Lower leg skin (tissue), 4 donors: ENCODE results near the gene CLSTN2. TPM values are rescaled to one million over a fixed set of nuclear protein-coding genes. Genes with fewer than 3 reads are reported as not detected.

Experiments
- DNase-seq, 2 donors: peaks; one replicate each; pipeline ENCODE4 v3.0.0-alpha.2; 2019; ENCODE audit warnings: low spot score in 2 of 2
- H3K4me3 ChIP-seq: fragments of 200-600 bp; sonication (generic); 2 replicates; pipeline ENCODE4 v1.5.1; 2017; ENCODE audit warnings: mild to moderate bottlenecking, low read depth; ENCODE audit not compliant: poor library complexity, severe bottlenecking
- POLR2A ChIP-seq, 2 donors: fragments of 450-650 bp; IDR thresholded peaks; one replicate each; pipeline ENCODE4 v1.6.1; 2016 to 2017; ENCODE audit warnings: antibody characterized with exemption in 2 of 2, mild to moderate bottlenecking in 1 of 2, moderate library complexity in 1 of 2
- WGBS, 2 donors: methylation state at CpG; one replicate each; pipeline ENCODE4 v1.1.5; 2018; 5-methylcytosine and 5-hydroxymethylcytosine counted together
- intact Hi-C: fragments of 100-400 bp; cut with DNase I; formaldehyde crosslinking; loops from one replicate; pipeline ENCODE4 v1.15.0; 2023; ENCODE audit warnings: low total_unique reads
- total RNA-seq, 4 donors: library from RNA; depleted of rRNA; stranded (reverse); fragments of >200 nt; gene quantifications; one replicate each; pipeline ENCODE4 v1.1.0, GENCODE V29; 2016
- TF ChIP-seq, protein P1 (sequence below), 3 donors: fragments of 450-650 bp; IDR thresholded peaks; one replicate each; pipeline ENCODE4 v1.5.1; 2016; ENCODE audit warnings: antibody characterized with exemption in 3 of 3, mild to moderate bottlenecking in 3 of 3, moderate library complexity in 2 of 3

CLSTN2 gene
- total RNA-seq, 4 donors from 2014 or later, result 3.1 to 7.9 (median 4.7) TPM

DNA sequence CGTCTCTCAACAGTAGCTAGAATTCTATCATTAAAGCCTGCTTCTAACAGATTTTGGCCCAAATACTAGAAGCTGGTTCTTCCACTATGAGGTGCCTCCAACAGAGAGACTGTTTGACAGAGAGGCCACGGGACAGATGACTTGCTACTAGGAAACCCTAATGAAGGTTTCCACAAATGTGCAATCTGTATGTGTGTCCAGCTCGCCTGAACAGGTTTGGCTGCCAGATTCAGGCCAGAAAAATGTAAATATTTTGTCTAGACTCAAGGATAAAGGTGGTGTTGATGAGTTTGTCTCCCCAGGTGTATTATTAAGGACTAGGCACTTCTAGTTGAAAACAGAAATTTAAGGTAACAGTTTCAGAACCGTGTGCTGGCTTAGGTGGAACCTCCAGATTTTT is 651.3 kb downstream of the CLSTN2 start:
- WGBS, 2 donors, result 72 to 74% methylated on average over 4 of the region's 4 CpGs

GRCh38 chr3:140588558-140588957 is 653.6 kb downstream of the CLSTN2 start:
- TF ChIP-seq POLR2A (IDR thresholded peaks at IDR 0.05), result no peak
- TF ChIP-seq, protein P1, sequence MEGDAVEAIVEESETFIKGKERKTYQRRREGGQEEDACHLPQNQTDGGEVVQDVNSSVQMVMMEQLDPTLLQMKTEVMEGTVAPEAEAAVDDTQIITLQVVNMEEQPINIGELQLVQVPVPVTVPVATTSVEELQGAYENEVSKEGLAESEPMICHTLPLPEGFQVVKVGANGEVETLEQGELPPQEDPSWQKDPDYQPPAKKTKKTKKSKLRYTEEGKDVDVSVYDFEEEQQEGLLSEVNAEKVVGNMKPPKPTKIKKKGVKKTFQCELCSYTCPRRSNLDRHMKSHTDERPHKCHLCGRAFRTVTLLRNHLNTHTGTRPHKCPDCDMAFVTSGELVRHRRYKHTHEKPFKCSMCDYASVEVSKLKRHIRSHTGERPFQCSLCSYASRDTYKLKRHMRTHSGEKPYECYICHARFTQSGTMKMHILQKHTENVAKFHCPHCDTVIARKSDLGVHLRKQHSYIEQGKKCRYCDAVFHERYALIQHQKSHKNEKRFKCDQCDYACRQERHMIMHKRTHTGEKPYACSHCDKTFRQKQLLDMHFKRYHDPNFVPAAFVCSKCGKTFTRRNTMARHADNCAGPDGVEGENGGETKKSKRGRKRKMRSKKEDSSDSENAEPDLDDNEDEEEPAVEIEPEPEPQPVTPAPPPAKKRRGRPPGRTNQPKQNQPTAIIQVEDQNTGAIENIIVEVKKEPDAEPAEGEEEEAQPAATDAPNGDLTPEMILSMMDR (IDR thresholded peaks at IDR 0.05), result no peak
- intact Hi-C loops, result no loop called here
- no peak overlapping the region for H3K4me3 ChIP-seq
- DNase-seq, result no peak
- WGBS, 2 donors, result 52 to 55% methylated on average over 3 of the region's 3 CpGs

More for the DNA sequence above, 651.3 kb downstream of the CLSTN2 start:
- no peak overlapping the region for H3K4me3 ChIP-seq
- intact Hi-C loops, result no loop called here
- TF ChIP-seq POLR2A (IDR thresholded peaks at IDR 0.05), result no peak
- TF ChIP-seq, protein P1 (IDR thresholded peaks at IDR 0.05), result no peak
- DNase-seq, result no peak

DNA sequence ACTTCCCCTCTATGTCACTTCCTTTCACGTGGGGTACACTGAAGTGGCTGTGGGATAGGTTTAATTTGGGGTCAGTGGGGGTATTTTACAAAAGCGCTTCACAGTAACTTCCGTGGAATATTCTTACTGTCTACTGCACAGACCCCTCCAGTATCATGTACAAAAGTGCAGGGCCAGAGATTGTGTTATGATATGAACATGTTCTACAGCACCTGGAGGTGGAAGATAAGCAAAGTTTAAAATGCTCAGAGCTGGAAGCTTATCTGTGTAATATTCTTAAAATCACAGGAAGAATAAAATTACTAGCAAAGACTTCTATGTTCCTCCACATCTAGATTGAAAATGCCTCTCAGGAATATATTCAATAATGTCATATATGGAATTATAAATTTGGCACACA is 658.8 kb downstream of the CLSTN2 start:
- no peak overlapping the region for H3K4me3 ChIP-seq
- TF ChIP-seq, protein P1 (IDR thresholded peaks at IDR 0.05), result no peak
- TF ChIP-seq POLR2A (IDR thresholded peaks at IDR 0.05), result no peak
- no peak for DNase-seq
- 67 to 79% methylated on average over 3 of the region's 3 CpGs for WGBS, 2 donors
- intact Hi-C loops, result no loop called here

- DNase-seq, result no peak
- H3K4me3 ChIP-seq, result no peak overlapping the region
- TF ChIP-seq POLR2A (IDR thresholded peaks at IDR 0.05), result no peak
- TF ChIP-seq, protein P1 (IDR thresholded peaks at IDR 0.05), result no peak
- intact Hi-C loops, result no loop called here
- 76 to 80% methylated on average over 2 of the region's 2 CpGs for WGBS, 2 donors
Observed at GRCh38 chr3:140595295-140595694, 660.3 kb downstream of the CLSTN2 start.

GRCh38 chr3:140597364-140597763 is 662.4 kb downstream of the CLSTN2 start:
- 86 to 92% methylated on average over 3 of the region's 3 CpGs for WGBS, 2 donors
- DNase-seq, result no peak
- TF ChIP-seq, protein P1 (IDR thresholded peaks at IDR 0.05), result no peak
- TF ChIP-seq POLR2A (IDR thresholded peaks at IDR 0.05), result no peak
- no peak overlapping the region for H3K4me3 ChIP-seq
- intact Hi-C loops, result no loop called here

GRCh38 chr3:140597792-140598191 is 662.8 kb downstream of the CLSTN2 start:
- intact Hi-C loops, result no loop called here
- no peak overlapping the region for H3K4me3 ChIP-seq
- WGBS, 2 donors, result 84 to 86% methylated on average over 2 of the region's 2 CpGs
- no peak for TF ChIP-seq POLR2A (IDR thresholded peaks at IDR 0.05)
- TF ChIP-seq, protein P1 (IDR thresholded peaks at IDR 0.05), result no peak
- no peak for DNase-seq
